Liver (tissue), 10 donors: Measurements from ENCODE around the gene ACOT9. TPM values are rescaled to one million over a fixed set of nuclear protein-coding genes. Genes with fewer than 3 reads are reported as not detected.

ENCODE experiments used
- DNase-seq: peaks from one replicate; pipeline ENCODE4 v3.0.0-alpha.2; 2017; ENCODE audit warnings: low spot score
- H3K27ac ChIP-seq, 2 donors: one replicate each; pipeline ENCODE4 v1.7.0; 2013; ENCODE audit warnings: inconsistent platforms in 2 of 2, low read length in 2 of 2, control low read depth in 1 of 2, low read depth in 1 of 2, mild to moderate bottlenecking in 1 of 2
- H3K27me3 ChIP-seq, 4 donors: one replicate each; pipeline versions ENCODE4 v1.6.1 to v1.7.0; 2013; ENCODE audit warnings: low read length in 3 of 4, inconsistent platforms in 1 of 4, mild to moderate bottlenecking in 1 of 4, moderate library complexity in 1 of 4; ENCODE audit not compliant: control insufficient read depth in 4 of 4, insufficient read depth in 4 of 4
- H3K36me3 ChIP-seq, 4 donors: one replicate each; pipeline versions ENCODE4 v1.6.1 to v1.7.0; 2013; ENCODE audit warnings: low read length in 3 of 4, mild to moderate bottlenecking in 3 of 4, low read depth in 1 of 4, moderate library complexity in 1 of 4; ENCODE audit not compliant: control insufficient read depth in 4 of 4, insufficient read depth in 3 of 4
- H3K4me1 ChIP-seq, 4 donors: one replicate each; pipeline versions ENCODE4 v1.6.1 to v1.7.0; 2013; ENCODE audit warnings: low read length in 3 of 4, mild to moderate bottlenecking in 3 of 4, moderate library complexity in 1 of 4; ENCODE audit not compliant: control insufficient read depth in 4 of 4, insufficient read depth in 4 of 4
- H3K4me3 ChIP-seq, 3 donors: one replicate each; pipeline versions ENCODE4 v1.6.1 to v1.7.0; 2013; ENCODE audit warnings: low read length in 3 of 3, control low read depth in 1 of 3, low read depth in 1 of 3, mild to moderate bottlenecking in 1 of 3
- H3K9ac ChIP-seq, 2 donors: one replicate each; pipeline ENCODE4 v1.7.0; 2013; ENCODE audit warnings: low read length in 2 of 2, mild to moderate bottlenecking in 2 of 2, moderate library complexity in 2 of 2, control low read depth in 1 of 2, low read depth in 1 of 2
- H3K9me3 ChIP-seq, 4 donors: one replicate each; pipeline versions ENCODE4 v1.6.1 to v1.7.0; 2013; ENCODE audit warnings: low read length in 3 of 4; ENCODE audit not compliant: control insufficient read depth in 4 of 4
- EGR1 ChIP-seq, 2 donors: IDR thresholded peaks; 2 replicates each; pipeline ENCODE4 v1.6.1; 2016 to 2018; ENCODE audit warnings: antibody characterized with exemption in 2 of 2, low read depth in 2 of 2
- FOXA1 ChIP-seq: IDR thresholded peaks from 2 replicates; pipeline ENCODE4 v1.6.1; 2016; ENCODE audit warnings: antibody characterized with exemption
- HNF4G ChIP-seq: IDR thresholded peaks from 2 replicates; pipeline ENCODE4 v1.6.1; 2016; ENCODE audit warnings: antibody characterized with exemption
- JUND ChIP-seq, 2 donors: IDR thresholded peaks; 2 replicates each; pipeline ENCODE4 v1.6.1; 2016; ENCODE audit warnings: antibody characterized with exemption in 2 of 2
- NR2F2 ChIP-seq: IDR thresholded peaks from 2 replicates; pipeline ENCODE4 v1.6.1; 2016; ENCODE audit warnings: antibody characterized with exemption
- RXRA ChIP-seq, 2 donors: IDR thresholded peaks; 2 replicates each; pipeline ENCODE4 v1.6.1; 2017 to 2018; ENCODE audit warnings: antibody characterized with exemption in 2 of 2, mild to moderate bottlenecking in 1 of 2
- SP1 ChIP-seq: IDR thresholded peaks from 2 replicates; pipeline ENCODE4 v1.6.1; 2018; ENCODE audit warnings: antibody characterized with exemption, mild to moderate bottlenecking
- TAF1 ChIP-seq: conservative IDR thresholded peaks from 2 replicates; pipeline ENCODE4 v1.6.1; 2016; ENCODE audit warnings: antibody characterized with exemption, mild to moderate bottlenecking
- YY1 ChIP-seq: IDR thresholded peaks from 2 replicates; pipeline ENCODE4 v1.6.1; 2016; ENCODE audit warnings: antibody characterized with exemption, mild to moderate bottlenecking
- WGBS: extraction: QIAGEN DNeasy Blood & Tissue Kit; methylation state at CpG from one replicate; pipeline ENCODE4 v1.1.7; 2013; 5-methylcytosine and 5-hydroxymethylcytosine counted together
- polyA plus RNA-seq, 2 donors: library from polyadenylated mRNA; stranded (reverse) in 1 of 2; unstranded in 1 of 2; fragments of 200-250 nt in 1 of 2; fragments of >200 nt in 1 of 2; fragmentation: Nextera tagmentation in 1 of 2; extraction: Ambion mirVana in 1 of 2; gene quantifications; one replicate each; pipeline versions ENCODE4 v1.2.1 to v1.2.3, GENCODE V29; 2013 to 2015
- small RNA-seq: library from RNA; depleted of rRNA; stranded (forward); fragments of <200 nt; gene quantifications from one replicate; pipeline ENCODE3, GENCODE V24; 2014
- total RNA-seq, 2 donors: library from RNA; depleted of rRNA; stranded (reverse); fragments of >200 nt; gene quantifications; one replicate each; pipeline ENCODE4 v1.2.3, GENCODE V29; 2014
- donor health status: healthy.
- donor health status: healthy.
- donor health status: healthy.
- donor health status: healthy.
- donor health status: healthy.

ACOT9 gene
- total and polyA plus RNA-seq, 4 donors, result 9.3 to 16.3 (median 11.6) TPM

DNA sequence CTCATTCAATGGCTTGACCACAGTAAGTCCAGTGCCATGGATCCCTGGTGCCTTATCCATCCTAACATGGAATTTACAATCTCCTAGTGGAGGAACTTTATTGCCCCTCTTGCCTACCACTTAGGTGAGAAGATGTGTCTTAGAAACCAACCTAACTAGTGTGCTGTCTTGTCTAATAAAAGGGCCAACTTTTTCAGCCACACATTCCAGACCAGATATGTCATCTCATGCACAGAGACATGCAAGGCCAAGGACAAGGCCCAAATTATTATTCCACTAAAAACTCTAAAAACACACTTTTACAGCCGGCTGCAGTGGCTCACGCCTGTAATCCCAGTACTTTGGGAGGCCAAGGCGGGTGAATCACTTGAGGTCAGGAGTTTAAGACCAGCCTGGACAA lies 86.4 kb downstream of the ACOT9 start:
- WGBS, result 88% methylated on average over 3 of the region's 3 CpGs
- no peak overlapping the region for H3K4me3 ChIP-seq
- no peaks in the 10 kb centered on the region for H3K36me3 ChIP-seq
- H3K9ac ChIP-seq, result no peak overlapping the region
- no peak for TF ChIP-seq FOXA1
- TF ChIP-seq SP1, result no peak
- no peak for TF ChIP-seq NR2F2
- no peak for TF ChIP-seq RXRA (IDR thresholded peaks at IDR 0.05)
- TF ChIP-seq EGR1 (IDR thresholded peaks at IDR 0.05; ENCODE audit: low read depth in 2 of 2), result no peak
- H3K27me3 ChIP-seq, result peaks cover 0 to 3% (median 0%) of the 10 kb centered on the region in 4 donors
- no peaks in the 10 kb centered on the region for H3K4me1 ChIP-seq
- no peaks in the 10 kb centered on the region for H3K9me3 ChIP-seq
- H3K27ac ChIP-seq, result no peak overlapping the region
- no peak for DNase-seq

DNA sequence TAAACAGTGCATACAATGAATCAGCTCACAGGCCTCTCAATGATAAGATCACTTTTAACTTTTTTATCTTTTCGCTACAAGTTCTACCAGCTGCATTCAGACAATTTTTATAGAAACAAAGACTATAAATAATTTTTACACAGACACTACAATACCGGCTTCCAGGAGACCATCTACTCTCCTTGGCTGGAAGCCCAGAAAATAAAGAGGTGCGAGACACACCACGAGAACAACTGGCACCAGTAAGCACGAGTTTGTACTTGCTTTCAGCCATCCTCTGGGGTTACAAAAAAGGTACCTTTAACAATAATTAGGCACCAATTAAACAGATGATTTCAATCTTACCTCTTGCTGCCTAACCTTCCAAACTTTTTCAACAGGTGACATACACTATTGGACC lies 87.0 kb downstream of the ACOT9 start:
- TF ChIP-seq YY1 (no peak), JUND (IDR thresholded peaks at IDR 0.05) (no peak), HNF4G (no peak), TAF1 (no peak), SP1 (no peak)
- WGBS, result 86% methylated on average over 5 of the region's 5 CpGs
- Histone ChIP-seq H3K4me3 (no peak overlapping the region), H3K9ac (no peak overlapping the region), H3K27ac (no peak overlapping the region), H3K4me1 (no peaks in the 10 kb centered on the region), H3K9me3 (no peaks in the 10 kb centered on the region), H3K27me3 (peaks cover 0 to 3% (median 0%) of the 10 kb centered on the region in 4 donors), H3K36me3 (no peaks in the 10 kb centered on the region)
- no peak for DNase-seq

Small RNA genes within 50 kb of the gene (small RNA-seq; reads per million reads assigned to genes)
- not detected for gene RF00019

Other genes starting within 250 kb of the ACOT9 start
- gene PRDX4, start 75.8 kb downstream of the ACOT9 start, total RNA-seq, result 100 to 1,000 TPM; 183 to 355 TPM
- gene PRDX4, start 75.8 kb downstream of the ACOT9 start, polyA plus RNA-seq, result 100 to 1,000 TPM; 470 to 480 TPM
- gene SAT1, start 39.9 kb upstream of the ACOT9 start, total RNA-seq, result 100 to 1,000 TPM; 105 to 388 TPM
- gene SAT1, start 39.9 kb upstream of the ACOT9 start, polyA plus RNA-seq, result 100 to 1,000 TPM; 204 to 780 TPM
- 1 to 10 TPM; 5.4 TPM for gene APOO, start 164.7 kb upstream of the ACOT9 start, total RNA-seq
- 10 to 100 TPM; 12.1 to 18.0 TPM for gene APOO, start 164.7 kb upstream of the ACOT9 start, polyA plus RNA-seq
- under 1 TPM; 0.05 to 0.17 TPM for gene CXorf58, start 164.7 kb upstream of the ACOT9 start, total RNA-seq
- not detected for gene CXorf58, start 164.7 kb upstream of the ACOT9 start, polyA plus RNA-seq